ENCODE results near the gene SPP2. TPM values are rescaled to one million over a fixed set of nuclear protein-coding genes. Genes with fewer than 3 reads are reported as not detected.

The SPP2 gene
- total and polyA plus RNA-seq, 2 experiments from 2014 or later: 71.4 to 78.5 TPM

DNA sequence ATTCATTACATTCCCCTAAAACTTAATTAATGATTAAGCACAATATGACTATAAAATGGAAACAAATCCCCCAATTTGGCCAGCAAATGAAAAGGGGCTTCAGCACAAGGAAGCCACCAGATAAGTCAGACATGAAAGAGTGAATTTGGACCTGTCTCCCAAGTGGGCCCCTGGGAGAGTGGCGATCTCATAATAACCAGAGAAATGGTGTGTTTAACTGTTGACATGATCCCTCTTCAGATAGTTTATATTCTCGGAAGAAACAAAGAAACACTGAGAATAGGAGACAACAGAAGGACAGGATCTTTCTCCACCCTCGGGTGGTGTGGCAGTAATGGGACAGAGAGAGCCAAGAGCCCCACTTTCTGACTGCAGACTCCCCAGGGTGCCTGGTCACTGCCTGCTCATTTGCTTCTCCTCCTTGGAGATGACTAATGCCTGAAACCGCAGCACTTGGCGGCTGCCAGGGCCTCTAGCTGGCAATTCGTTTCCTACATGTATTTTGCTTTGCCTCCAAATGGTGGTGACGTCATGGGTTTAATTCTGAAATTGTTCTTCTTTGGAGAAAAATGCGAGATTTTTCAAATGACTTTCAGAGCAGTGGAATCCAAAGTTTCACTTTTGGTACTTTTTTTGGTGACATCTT is 46.4 kb upstream of the SPP2 start:
- 73% methylated on average over 8 of the region's 8 CpGs for WGBS (ENCODE audit: low lambda C conversion rate, missing lambda C conversion rate)
- H3K27me3 ChIP-seq: peaks cover 15% of the 10 kb centered on the region
- H3K9me2 ChIP-seq (replicated peaks; ENCODE audit: insufficient read depth): no peaks in the 10 kb centered on the region
- no peaks in the 10 kb centered on the region for H3K9me3 ChIP-seq (ENCODE audit: low read depth)
- no peak overlapping the region for H2AFZ ChIP-seq
- no peaks in the 10 kb centered on the region for H4K20me1 ChIP-seq (ENCODE audit: insufficient read depth, poor library complexity, severe bottlenecking)
- TF ChIP-seq, protein P1, sequence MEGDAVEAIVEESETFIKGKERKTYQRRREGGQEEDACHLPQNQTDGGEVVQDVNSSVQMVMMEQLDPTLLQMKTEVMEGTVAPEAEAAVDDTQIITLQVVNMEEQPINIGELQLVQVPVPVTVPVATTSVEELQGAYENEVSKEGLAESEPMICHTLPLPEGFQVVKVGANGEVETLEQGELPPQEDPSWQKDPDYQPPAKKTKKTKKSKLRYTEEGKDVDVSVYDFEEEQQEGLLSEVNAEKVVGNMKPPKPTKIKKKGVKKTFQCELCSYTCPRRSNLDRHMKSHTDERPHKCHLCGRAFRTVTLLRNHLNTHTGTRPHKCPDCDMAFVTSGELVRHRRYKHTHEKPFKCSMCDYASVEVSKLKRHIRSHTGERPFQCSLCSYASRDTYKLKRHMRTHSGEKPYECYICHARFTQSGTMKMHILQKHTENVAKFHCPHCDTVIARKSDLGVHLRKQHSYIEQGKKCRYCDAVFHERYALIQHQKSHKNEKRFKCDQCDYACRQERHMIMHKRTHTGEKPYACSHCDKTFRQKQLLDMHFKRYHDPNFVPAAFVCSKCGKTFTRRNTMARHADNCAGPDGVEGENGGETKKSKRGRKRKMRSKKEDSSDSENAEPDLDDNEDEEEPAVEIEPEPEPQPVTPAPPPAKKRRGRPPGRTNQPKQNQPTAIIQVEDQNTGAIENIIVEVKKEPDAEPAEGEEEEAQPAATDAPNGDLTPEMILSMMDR (IDR thresholded peaks at IDR 0.05; ENCODE audit: poor library complexity): no peak
- TF ChIP-seq EZH2 (IDR thresholded peaks at IDR 0.05; ENCODE audit: borderline replicate concordance) (no peak), EZH2phosphoT487 (IDR thresholded peaks at IDR 0.05; ENCODE audit: low read depth, severe bottlenecking, unreplicated experiment) (no peak)
- no peak overlapping the region for H3K4me2 ChIP-seq
- no peak overlapping the region for H3K27ac ChIP-seq
- no peak overlapping the region for H3K4me3 ChIP-seq
- no peak for DNase-seq (ENCODE audit: low spot score)
- H3K79me2 ChIP-seq: no peaks in the 10 kb centered on the region
- no peaks in the 10 kb centered on the region for H3K4me1 ChIP-seq (ENCODE audit: insufficient read depth)
- no peaks in the 10 kb centered on the region for H3K36me3 ChIP-seq (replicated peaks; ENCODE audit: insufficient read depth, low read depth)

DNA sequence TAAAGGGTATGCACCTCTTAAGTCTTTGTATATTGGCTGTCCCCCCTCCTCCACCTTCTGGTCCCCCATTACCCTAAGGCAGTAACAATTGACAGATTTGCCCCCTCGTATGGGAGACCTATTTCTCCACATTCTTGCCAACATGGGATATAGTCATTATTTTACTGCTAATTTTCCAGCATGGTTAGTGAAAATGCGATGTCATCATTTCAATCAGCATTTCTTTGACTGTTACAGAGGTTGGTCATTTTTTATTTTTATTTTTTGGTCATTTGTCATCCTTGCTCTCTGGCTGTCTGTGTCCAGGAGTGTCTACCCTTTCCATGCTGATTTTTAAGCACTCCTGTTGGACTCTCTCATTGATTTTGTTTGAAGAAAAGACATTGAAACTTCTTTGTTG is 45.4 kb upstream of the SPP2 start:
- TF ChIP-seq EZH2 (IDR thresholded peaks at IDR 0.05; ENCODE audit: borderline replicate concordance) (no peak), EZH2phosphoT487 (IDR thresholded peaks at IDR 0.05; ENCODE audit: low read depth, severe bottlenecking, unreplicated experiment) (no peak)
- TF ChIP-seq, protein P1 (IDR thresholded peaks at IDR 0.05; ENCODE audit: poor library complexity): no peak

DNA sequence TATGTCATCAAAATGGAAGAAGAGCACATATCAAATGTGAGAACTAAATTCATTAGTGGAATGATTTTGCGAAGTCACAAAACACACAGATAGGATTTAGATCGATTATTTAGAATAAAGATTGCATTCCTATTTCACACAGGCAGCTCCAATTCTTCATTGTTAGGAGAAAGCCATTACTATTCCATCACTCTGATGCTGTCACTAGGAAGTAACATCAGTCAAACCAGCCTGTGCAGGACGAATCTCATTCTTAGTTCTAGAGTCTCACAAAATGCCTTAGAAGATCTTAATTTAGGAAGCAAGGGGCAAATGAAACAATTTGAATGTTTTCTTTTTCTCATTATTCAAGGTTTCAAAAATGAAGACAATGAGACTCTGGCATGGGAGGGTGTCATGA is 44.0 kb upstream of the SPP2 start:
- no peak for DNase-seq (ENCODE audit: low spot score)
- H2AFZ ChIP-seq: no peak overlapping the region
- no peaks in the 10 kb centered on the region for H3K79me2 ChIP-seq
- no peaks in the 10 kb centered on the region for H4K20me1 ChIP-seq (ENCODE audit: insufficient read depth, poor library complexity, severe bottlenecking)
- no peak overlapping the region for H3K27ac ChIP-seq
- H3K36me3 ChIP-seq (replicated peaks; ENCODE audit: insufficient read depth, low read depth): no peaks in the 10 kb centered on the region
- WGBS (ENCODE audit: low lambda C conversion rate, missing lambda C conversion rate): 87% methylated on average over 3 of the region's 3 CpGs
- TF ChIP-seq, protein P1 (IDR thresholded peaks at IDR 0.05; ENCODE audit: poor library complexity): no peak
- TF ChIP-seq EZH2phosphoT487 (IDR thresholded peaks at IDR 0.05; ENCODE audit: low read depth, severe bottlenecking, unreplicated experiment): no peak
- no peak for TF ChIP-seq EZH2 (IDR thresholded peaks at IDR 0.05; ENCODE audit: borderline replicate concordance)
- no peak overlapping the region for H3K4me2 ChIP-seq
- no peaks in the 10 kb centered on the region for H3K9me3 ChIP-seq (ENCODE audit: low read depth)
- H3K4me3 ChIP-seq: no peak overlapping the region
- H3K4me1 ChIP-seq (ENCODE audit: insufficient read depth): no peaks in the 10 kb centered on the region
- H3K27me3 ChIP-seq: peaks cover 15% of the 10 kb centered on the region
- no peaks in the 10 kb centered on the region for H3K9me2 ChIP-seq (replicated peaks; ENCODE audit: insufficient read depth)

More for the DNA sequence above, 45.4 kb upstream of the SPP2 start:
- Histone ChIP-seq H3K36me3 (replicated peaks; ENCODE audit: insufficient read depth, low read depth) (no peaks in the 10 kb centered on the region), H3K27ac (no peak overlapping the region), H3K4me3 (no peak overlapping the region), H3K9me3 (ENCODE audit: low read depth) (no peaks in the 10 kb centered on the region), H3K27me3 (peaks cover 15% of the 10 kb centered on the region), H4K20me1 (ENCODE audit: insufficient read depth, poor library complexity, severe bottlenecking) (no peaks in the 10 kb centered on the region), H3K4me1 (ENCODE audit: insufficient read depth) (no peaks in the 10 kb centered on the region), H3K4me2 (no peak overlapping the region), H2AFZ (no peak overlapping the region), H3K79me2 (no peaks in the 10 kb centered on the region), H3K9me2 (replicated peaks; ENCODE audit: insufficient read depth) (no peaks in the 10 kb centered on the region)
- 90% methylated on average over 2 of the region's 2 CpGs for WGBS (ENCODE audit: low lambda C conversion rate, missing lambda C conversion rate)
- no peak for DNase-seq (ENCODE audit: low spot score)
